ENCODE measurements around the gene SLC25A42.

The SLC25A42 gene

GRCh38 chr19:19053508-19054314, 10.1 kb upstream of the SLC25A42 start:
- TF ChIP-seq CTCF (IDR thresholded peaks at IDR 0.05; ENCODE audit: poor library complexity, severe bottlenecking), result peak; percentile 45
- no peaks in the 10 kb centered on the region for H3K4me1 ChIP-seq (ENCODE audit: insufficient read depth, poor library complexity, severe bottlenecking)
- H3K9me3 ChIP-seq (ENCODE audit: severe bottlenecking), result no peaks in the 10 kb centered on the region
- no peak overlapping the region for H3K4me3 ChIP-seq (ENCODE audit: severe bottlenecking)
- no peaks in the 10 kb centered on the region for H3K27me3 ChIP-seq (ENCODE audit: insufficient read depth, poor library complexity, severe bottlenecking)
- no peak for DNase-seq (ENCODE audit: low spot score)
- no peak for ATAC-seq (ENCODE audit: low read depth)
- no peak overlapping the region for H3K27ac ChIP-seq (ENCODE audit: poor library complexity, severe bottlenecking)
- peaks cover 71% of the 10 kb centered on the region for H3K36me3 ChIP-seq (ENCODE audit: low read depth)

DNA sequence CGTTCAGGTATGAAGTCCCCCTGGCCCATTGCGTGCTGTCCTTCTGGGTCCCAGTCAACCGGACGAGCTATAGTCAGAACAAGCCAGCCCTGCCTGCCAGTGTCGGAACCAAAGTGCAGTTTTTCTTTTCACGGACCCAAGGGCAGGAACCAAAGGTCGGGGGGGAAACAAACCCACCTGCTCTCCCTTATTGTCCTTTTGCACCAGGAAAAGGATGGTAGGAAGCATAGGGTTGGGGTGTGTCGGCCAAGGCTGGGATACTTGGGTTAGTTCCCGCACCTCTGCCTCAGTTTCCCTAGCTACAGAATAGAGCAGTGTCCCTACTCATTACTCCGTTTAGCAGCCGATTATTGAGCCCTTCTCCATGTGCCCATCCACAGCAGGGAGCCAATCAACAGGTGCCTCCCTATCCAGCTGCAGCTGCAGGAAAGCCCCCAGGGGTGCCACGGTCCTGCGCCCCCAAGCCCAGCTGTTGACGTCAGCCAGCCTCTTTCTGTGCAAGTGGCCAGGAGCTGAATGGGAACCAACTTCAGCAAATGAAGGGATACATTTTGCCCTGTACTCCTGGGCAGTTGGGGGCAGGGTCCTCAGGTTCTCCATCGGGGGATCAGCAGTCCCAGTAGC, 9.4 kb upstream of the SLC25A42 start:
- ATAC-seq (ENCODE audit: low read depth) (no peak), DNase-seq (ENCODE audit: low spot score) (no peak)
- no peak overlapping the region for H3K4me3 ChIP-seq (ENCODE audit: severe bottlenecking)
- H3K36me3 ChIP-seq (ENCODE audit: low read depth), result peaks cover 66% of the 10 kb centered on the region
- no peak overlapping the region for H3K27ac ChIP-seq (ENCODE audit: poor library complexity, severe bottlenecking)
- no peaks in the 10 kb centered on the region for H3K9me3 ChIP-seq (ENCODE audit: severe bottlenecking)
- no peaks in the 10 kb centered on the region for H3K4me1 ChIP-seq (ENCODE audit: insufficient read depth, poor library complexity, severe bottlenecking)
- no peaks in the 10 kb centered on the region for H3K27me3 ChIP-seq (ENCODE audit: insufficient read depth, poor library complexity, severe bottlenecking)
- TF ChIP-seq CTCF (IDR thresholded peaks at IDR 0.05; ENCODE audit: poor library complexity, severe bottlenecking), result no peak

DNA sequence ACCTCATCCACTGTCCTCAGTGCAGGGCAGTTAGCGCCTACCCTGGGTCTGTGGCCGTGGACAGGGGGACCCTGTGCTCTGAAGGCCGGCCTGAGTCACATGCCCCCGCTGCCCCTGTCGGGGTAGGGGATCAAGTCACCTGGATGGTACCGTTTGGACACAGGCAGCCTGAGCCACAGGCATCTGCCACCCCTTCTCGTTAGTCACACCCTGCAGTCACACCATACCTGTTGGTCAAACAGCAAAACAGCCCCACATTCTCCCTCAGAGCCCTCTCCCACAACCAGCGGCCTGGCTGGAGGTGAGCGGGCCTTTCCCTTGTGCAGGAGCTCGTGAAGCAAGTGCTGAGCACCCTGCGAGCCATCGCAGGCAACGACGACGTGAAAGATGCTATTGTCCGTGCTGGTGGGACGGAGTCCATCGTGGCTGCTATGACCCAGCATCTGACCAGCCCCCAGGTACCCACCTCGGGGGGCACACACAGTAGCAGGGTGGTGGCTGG, 8.8 kb upstream of the SLC25A42 start:
- H3K27me3 ChIP-seq (ENCODE audit: insufficient read depth, poor library complexity, severe bottlenecking), result no peaks in the 10 kb centered on the region
- H3K4me3 ChIP-seq (ENCODE audit: severe bottlenecking), result no peak overlapping the region
- peaks cover 62% of the 10 kb centered on the region for H3K36me3 ChIP-seq (ENCODE audit: low read depth)
- ATAC-seq (ENCODE audit: low read depth), result no peak
- no peak for TF ChIP-seq CTCF (IDR thresholded peaks at IDR 0.05; ENCODE audit: poor library complexity, severe bottlenecking)
- DNase-seq (ENCODE audit: low spot score), result no peak
- H3K4me1 ChIP-seq (ENCODE audit: insufficient read depth, poor library complexity, severe bottlenecking), result no peaks in the 10 kb centered on the region
- no peak overlapping the region for H3K27ac ChIP-seq (ENCODE audit: poor library complexity, severe bottlenecking)
- no peaks in the 10 kb centered on the region for H3K9me3 ChIP-seq (ENCODE audit: severe bottlenecking)

GRCh38 chr19:19055701-19056100, 8.1 kb upstream of the SLC25A42 start:
- peaks cover 55% of the 10 kb centered on the region for H3K36me3 ChIP-seq (ENCODE audit: low read depth)
- no peak overlapping the region for H3K4me3 ChIP-seq (ENCODE audit: severe bottlenecking)
- H3K27me3 ChIP-seq (ENCODE audit: insufficient read depth, poor library complexity, severe bottlenecking), result no peaks in the 10 kb centered on the region
- H3K4me1 ChIP-seq (ENCODE audit: insufficient read depth, poor library complexity, severe bottlenecking), result no peaks in the 10 kb centered on the region
- TF ChIP-seq CTCF (IDR thresholded peaks at IDR 0.05; ENCODE audit: poor library complexity, severe bottlenecking), result no peak
- H3K9me3 ChIP-seq (ENCODE audit: severe bottlenecking), result no peaks in the 10 kb centered on the region
- ATAC-seq (ENCODE audit: low read depth), result no peak
- DNase-seq (ENCODE audit: low spot score), result no peak
- H3K27ac ChIP-seq (ENCODE audit: poor library complexity, severe bottlenecking), result no peak overlapping the region

Measured in RWPE2 (cell line).